HG03469 (cell line): ENCODE data around the gene RETREG2.

Source experiments
- ATAC-seq: cut with Tn5 transposase; IDR thresholded peaks from one replicate; pipeline ENCODE4 v1.9.1; 2021; ENCODE audit warnings: mild to moderate bottlenecking, moderate library complexity, moderate number of reproducible peaks; ENCODE audit not compliant: unreplicated experiment

RETREG2 gene

GRCh38 chr2:219168526-219168925 is 9.5 kb upstream of the RETREG2 start:
- no peak for ATAC-seq

- no peak for ATAC-seq
Observed at GRCh38 chr2:219168932-219169331, 9.1 kb upstream of the RETREG2 start.

GRCh38 chr2:219169930-219170654 is 8.0 kb upstream of the RETREG2 start, which contains the start of gene SLC23A3:
TSS of gene SLC23A3 (minus strand) at chr2:219170029. CDS start at chr2:219169984, 45 bp downstream.
- ATAC-seq = no peak

DNA sequence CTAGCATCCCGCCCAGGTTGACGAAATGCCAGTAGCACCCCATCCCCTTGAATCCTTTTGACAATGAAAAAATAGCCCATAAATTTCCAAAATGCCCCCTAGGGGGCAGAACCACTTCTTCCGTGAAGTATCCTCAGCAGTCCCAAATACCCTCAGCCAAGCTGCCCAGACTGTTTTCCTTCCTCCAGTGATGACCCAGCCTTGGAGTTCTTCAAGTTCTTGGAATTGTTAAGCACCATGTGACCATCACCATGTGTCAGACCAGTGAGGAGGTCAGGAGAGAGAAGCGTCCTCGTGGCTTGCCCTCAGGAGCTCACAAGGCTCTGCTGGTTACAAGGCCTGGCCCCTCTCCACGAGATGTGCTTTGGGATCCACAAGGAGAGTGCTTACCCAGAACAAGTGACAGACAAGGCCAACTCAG is 6.8 kb upstream of the RETREG2 start:
- no peak for ATAC-seq

DNA sequence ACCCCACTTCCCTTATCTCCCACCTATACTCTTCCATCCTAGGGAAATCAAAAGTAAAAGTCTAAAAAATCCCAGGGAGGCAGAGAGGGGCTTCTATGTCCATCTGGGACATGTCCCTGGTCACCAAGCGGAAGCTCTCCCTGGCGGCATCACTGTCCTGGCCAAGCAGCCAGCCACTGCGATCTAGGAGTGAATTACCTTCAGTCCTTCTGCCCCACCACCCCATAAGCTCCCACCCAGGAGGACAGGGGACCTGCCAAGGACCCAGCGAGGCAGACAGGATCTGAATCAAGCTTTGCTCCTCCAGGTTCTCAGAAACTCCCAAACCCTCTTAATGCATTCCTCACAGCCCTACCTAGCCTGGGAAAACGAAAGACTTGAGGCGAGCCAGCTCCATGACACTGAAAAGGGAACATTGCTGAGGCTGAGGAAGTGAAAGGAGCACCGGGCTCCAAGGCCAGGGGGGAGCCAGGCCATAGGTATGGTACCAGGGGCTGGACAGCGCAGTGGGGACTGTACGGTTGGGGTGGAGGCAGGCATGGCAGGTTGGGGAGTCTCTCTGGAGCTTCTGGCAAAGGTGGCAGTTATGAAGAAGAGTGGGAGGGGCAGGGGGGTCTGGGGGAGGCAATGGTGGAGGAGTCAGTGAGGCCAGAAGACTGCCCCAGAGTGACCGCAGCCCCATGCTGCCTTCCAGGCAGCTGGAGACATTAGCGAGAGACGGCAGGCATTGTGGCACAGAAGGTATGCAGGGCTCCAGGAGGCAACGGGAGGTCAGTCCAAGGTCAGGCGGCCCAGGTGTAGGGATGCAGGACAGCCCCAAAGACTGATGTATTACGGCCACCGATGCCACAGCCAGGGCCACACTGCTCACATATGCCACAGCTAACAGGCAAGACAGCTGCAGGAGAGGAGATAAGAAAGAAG is 5.6 kb upstream of the RETREG2 start:
- ATAC-seq = no peak

DNA sequence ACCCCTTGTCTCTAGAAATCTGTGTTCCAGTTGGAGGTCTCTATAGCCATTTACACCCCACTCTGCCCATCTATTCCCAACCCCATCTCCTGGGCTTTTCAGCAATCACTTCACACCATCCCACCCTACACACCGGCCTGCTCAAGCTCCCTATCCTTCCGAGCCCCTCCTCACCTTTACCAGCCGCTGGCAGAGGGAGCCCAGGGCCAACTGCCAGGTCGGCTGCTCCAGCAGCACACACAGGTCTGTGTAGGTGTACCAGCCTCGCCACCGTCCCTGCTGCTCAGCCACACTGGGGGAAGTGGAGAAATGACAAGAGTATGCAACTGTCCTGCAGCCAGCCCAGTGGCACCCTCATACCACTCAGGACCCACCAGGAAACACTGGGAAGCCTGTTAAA is 4.9 kb upstream of the RETREG2 start:
- ATAC-seq = no peak

DNA sequence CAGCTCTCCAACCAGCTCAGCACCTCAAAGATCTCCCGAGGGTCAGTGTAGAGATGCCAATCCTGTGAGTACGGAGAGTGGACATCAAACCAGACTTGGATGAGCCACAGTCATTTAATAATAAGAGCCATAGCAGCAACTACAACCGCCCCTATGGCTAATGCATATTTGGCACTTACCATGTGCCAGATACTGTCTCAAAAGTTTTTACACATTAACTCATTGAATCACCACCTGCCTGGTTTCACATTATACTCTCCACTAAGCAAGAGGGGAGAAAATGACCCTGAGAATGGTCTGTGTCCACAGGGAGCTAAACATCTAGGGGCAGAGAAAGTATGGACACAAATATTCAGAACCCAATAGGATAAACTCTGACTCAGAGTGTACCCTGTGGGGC is 3.9 kb upstream of the RETREG2 start:
- no peak for ATAC-seq

GRCh38 chr2:219174801-219175200 is 3.3 kb upstream of the RETREG2 start:
- ATAC-seq = no peak

DNA sequence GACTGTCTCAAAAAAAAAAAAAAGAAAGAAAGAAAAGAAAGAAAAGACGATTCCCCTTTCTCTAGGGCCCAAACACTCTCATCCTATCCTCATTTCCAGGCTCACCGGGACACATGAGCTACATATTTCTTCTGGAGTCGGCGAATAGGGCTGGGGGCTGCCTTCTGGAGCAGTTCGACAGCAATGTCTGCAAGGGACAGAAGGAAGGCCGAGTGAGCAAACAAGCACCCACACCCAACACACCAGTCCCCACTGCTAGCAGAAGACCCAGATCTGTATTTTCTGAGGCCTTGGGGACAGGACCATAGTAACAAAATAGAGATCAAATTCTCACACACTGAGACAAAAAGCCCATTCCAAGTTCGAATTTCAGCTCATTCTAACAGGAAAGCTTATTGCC is 2.6 kb upstream of the RETREG2 start:
- no peak for ATAC-seq

DNA sequence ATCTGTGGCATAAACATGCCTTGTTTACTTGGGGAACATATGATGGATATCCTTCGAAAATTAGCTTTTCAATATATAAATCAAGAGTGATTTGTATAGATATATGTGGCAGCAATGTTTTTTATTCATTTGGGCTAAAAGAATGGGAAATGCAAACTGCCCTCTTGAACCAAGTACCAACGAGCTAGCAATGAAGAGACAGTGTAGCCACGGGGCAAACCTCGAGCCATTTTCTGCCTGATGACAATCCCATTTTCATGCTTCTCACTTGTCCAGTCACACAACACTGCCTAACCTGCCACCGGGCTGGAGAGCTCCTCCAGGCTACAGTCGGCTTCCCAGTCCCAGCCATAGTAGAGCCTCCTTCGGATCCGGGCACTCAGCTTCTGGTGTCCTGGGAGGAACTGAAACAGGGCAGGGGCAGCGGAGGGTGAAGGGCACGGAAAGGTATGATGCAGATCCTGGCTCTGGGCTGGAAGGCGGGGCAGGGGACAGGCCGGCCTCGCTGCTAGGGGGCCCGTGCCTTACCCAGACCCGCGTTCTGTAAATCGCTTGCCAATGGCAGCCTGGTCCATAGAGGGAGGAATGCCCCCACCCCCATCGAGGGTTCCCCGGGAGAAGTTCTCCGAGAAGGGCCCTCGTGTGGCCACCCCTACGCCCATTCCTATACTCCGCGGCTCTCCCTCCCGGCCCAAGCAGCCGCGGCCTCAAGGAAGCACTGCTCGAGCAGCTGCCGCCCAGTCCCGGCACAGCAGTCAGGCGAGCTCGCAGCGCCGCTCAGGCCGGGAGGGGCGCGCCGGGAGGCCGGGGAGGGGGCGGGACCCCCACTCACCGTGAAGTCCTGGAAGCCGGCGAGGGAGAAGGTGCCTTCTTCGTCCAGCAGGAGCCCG is 1.9 kb upstream of the RETREG2 start:
- peak; percentile 18 for ATAC-seq

GRCh38 chr2:219176818-219177551 is 1.1 kb upstream of the RETREG2 start, which contains the start of gene CNPPD1:
TSS of gene CNPPD1 (minus strand) at chr2:219176925. CDS start at chr2:219176828, 97 bp downstream.
- peak; percentile 35 for ATAC-seq

GRCh38 chr2:219178377-219179175 is 501 bp downstream of the RETREG2 start:
- no peak for ATAC-seq

GRCh38 chr2:219179601-219180465 is 1.8 kb downstream of the RETREG2 start:
- no peak for ATAC-seq

DNA sequence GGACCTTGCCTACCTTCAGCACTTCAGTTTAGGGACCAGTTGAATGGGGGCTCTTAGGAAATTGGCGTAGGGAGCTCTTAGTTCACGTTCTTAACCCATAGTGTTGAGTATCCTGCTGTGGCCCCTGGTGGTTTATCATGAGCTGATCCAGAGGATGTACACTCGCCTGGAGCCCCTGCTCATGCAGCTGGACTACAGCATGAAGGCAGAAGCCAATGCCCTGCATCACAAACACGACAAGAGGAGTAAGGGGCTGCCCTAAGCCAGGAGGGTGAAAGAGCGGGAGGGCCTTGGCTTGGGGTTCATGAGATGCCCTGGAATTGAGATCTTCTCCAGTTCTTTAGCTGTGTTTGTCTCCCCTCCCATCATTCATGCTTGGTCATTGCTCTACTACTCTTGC is 2.9 kb downstream of the RETREG2 start:
- no peak for ATAC-seq

DNA sequence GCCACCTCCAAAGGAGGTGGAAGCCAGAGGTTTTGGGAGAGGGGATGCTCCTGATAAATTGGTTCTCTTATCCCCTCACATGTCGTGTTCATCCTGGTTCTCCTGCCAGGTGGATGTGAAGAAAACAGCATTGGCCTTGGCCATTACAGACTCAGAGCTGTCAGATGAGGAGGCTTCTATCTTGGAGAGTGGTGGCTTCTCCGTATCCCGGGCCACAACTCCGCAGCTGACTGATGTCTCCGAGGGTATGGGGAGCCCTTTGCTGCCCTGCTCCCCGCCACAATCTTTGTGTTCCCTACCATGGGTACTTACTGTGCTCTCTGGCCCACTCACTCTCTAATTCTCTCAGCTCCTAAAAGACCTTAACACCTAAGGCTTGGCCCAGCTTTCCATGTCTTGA is 3.5 kb downstream of the RETREG2 start:
- ATAC-seq = no peak

DNA sequence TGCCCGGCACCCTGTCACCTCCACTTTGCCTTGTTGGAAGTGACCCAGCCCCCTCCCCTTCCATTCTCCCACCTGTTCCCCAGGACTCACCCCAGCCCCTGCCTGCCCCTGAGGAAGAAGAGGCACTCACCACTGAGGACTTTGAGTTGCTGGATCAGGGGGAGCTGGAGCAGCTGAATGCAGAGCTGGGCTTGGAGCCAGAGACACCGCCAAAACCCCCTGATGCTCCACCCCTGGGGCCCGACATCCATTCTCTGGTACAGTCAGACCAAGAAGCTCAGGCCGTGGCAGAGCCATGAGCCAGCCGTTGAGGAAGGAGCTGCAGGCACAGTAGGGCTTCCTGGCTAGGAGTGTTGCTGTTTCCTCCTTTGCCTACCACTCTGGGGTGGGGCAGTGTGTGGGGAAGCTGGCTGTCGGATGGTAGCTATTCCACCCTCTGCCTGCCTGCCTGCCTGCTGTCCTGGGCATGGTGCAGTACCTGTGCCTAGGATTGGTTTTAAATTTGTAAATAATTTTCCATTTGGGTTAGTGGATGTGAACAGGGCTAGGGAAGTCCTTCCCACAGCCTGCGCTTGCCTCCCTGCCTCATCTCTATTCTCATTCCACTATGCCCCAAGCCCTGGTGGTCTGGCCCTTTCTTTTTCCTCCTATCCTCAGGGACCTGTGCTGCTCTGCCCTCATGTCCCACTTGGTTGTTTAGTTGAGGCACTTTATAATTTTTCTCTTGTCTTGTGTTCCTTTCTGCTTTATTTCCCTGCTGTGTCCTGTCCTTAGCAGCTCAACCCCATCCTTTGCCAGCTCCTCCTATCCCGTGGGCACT is 4.5 kb downstream of the RETREG2 start:
- no peak for ATAC-seq

GRCh38 chr2:219183151-219183772 is 5.2 kb downstream of the RETREG2 start:
- ATAC-seq = no peak
